PC-3 (cell line): ENCODE data around the gene DOCK10.

Source experiments
- CTCF ChIP-seq: fragments of 300-600 bp; sonication (generic); conservative IDR thresholded peaks from 2 replicates; pipeline ENCODE4 v1.5.1; 2017; ENCODE audit warnings: antibody characterized with exemption, low read depth, mild to moderate bottlenecking, low read length
- EZH2 ChIP-seq: fragments of 300-600 bp; sonication (generic); IDR thresholded peaks from one replicate; pipeline ENCODE4 v1.6.1; 2017; ENCODE audit warnings: antibody characterized with exemption, mild to moderate bottlenecking, low read length; ENCODE audit not compliant: unreplicated experiment
- EZH2phosphoT487 ChIP-seq: fragments of 300-600 bp; sonication (generic); IDR thresholded peaks from 2 replicates; pipeline ENCODE4 v1.6.1; 2018; ENCODE audit warnings: mild to moderate bottlenecking, antibody characterized with exemption, low read length, borderline replicate concordance

DNA sequence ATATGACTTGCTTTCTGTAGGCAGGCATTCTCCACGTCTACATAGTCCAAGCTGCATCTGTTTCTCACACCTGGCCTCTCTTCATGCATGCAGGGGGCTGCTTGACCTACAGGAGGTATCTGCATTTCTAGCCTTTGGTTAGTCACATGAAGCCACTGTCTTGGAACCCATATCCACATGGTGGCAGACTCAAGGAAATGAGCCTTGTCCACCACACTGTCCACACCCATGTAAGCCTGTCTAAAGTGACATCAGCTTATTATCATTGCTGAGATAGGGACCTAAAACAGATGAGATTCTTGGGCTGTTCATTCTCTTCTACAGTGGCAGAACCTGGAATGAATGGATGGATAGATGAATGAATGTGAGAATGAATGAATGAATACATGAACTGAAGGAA lies 160.4 kb downstream of the DOCK10 start:
- TF ChIP-seq CTCF = no peak
- no peak for TF ChIP-seq EZH2
- TF ChIP-seq EZH2phosphoT487 = no peak
